Fibroblast of villous mesenchyme (primary cell): Measurements from ENCODE around the gene FLOT2. TPM values are rescaled to one million over a fixed set of nuclear protein-coding genes. Genes with fewer than 3 reads are reported as not detected.
"Not testable (repeated sequence)": the region's sequence is repeated elsewhere in the genome, so short reads cannot be mapped to it uniquely, and the experiment has no call there.

Source experiments
- DNase-seq: peaks from one replicate; pipeline ENCODE4 v3.0.0-alpha.2; 2010; ENCODE audit warnings: low read depth
- H3K4me3 ChIP-seq: 2 replicates; pipeline ENCODE4 v1.5.1; 2011; ENCODE audit warnings: low read depth, mild to moderate bottlenecking, low read length
- total RNA-seq: library from RNA; depleted of rRNA; stranded (reverse); fragments of >200 nt; gene quantifications from 2 replicates; pipeline ENCODE4 v1.2.3, GENCODE V29; 2012
- TF ChIP-seq, protein P1 (sequence below): IDR thresholded peaks from 2 replicates; pipeline ENCODE4 v1.5.1; 2012; ENCODE audit warnings: low read depth, mild to moderate bottlenecking, low read length; ENCODE audit not compliant: insufficient read depth

Gene FLOT2
- total RNA-seq, 1 donor, result 43.6 TPM

DNA sequence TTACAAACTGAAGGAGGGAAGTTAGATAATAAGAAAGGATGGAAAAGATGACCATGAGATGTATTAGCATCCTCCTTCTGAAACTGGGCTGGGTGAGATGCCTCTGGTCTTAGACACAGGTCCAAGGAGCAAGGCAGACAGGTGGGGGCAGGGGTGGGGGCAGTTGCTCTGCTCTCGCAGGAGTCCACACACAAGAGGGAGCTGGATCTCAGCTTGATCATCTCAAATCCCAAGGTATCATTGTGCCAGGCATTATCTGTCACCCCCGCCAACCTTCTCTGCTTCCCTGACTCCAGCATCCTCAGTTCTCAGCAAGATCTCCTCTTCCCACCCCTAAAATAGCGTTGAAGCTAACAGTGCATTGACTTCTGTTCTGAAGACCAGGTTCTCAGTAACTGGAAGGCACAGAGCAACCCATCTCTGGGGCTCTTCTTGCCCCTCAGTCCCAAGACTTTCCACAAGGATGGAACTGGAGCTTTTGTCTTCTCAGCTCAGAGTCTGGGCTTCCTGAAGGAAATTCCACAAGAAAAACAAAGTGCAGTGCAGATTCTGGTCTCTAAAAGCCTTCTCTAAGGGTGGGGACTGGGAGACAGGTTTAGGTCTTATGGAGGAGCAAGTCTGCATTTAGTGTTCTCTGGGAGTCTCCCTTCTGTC lies 1.6 kb downstream of the FLOT2 start:
- TF ChIP-seq, protein P1, sequence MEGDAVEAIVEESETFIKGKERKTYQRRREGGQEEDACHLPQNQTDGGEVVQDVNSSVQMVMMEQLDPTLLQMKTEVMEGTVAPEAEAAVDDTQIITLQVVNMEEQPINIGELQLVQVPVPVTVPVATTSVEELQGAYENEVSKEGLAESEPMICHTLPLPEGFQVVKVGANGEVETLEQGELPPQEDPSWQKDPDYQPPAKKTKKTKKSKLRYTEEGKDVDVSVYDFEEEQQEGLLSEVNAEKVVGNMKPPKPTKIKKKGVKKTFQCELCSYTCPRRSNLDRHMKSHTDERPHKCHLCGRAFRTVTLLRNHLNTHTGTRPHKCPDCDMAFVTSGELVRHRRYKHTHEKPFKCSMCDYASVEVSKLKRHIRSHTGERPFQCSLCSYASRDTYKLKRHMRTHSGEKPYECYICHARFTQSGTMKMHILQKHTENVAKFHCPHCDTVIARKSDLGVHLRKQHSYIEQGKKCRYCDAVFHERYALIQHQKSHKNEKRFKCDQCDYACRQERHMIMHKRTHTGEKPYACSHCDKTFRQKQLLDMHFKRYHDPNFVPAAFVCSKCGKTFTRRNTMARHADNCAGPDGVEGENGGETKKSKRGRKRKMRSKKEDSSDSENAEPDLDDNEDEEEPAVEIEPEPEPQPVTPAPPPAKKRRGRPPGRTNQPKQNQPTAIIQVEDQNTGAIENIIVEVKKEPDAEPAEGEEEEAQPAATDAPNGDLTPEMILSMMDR, result no peak
- peak overlapping the region; percentile 87 for H3K4me3 ChIP-seq
- DNase-seq, result no peak

DNA sequence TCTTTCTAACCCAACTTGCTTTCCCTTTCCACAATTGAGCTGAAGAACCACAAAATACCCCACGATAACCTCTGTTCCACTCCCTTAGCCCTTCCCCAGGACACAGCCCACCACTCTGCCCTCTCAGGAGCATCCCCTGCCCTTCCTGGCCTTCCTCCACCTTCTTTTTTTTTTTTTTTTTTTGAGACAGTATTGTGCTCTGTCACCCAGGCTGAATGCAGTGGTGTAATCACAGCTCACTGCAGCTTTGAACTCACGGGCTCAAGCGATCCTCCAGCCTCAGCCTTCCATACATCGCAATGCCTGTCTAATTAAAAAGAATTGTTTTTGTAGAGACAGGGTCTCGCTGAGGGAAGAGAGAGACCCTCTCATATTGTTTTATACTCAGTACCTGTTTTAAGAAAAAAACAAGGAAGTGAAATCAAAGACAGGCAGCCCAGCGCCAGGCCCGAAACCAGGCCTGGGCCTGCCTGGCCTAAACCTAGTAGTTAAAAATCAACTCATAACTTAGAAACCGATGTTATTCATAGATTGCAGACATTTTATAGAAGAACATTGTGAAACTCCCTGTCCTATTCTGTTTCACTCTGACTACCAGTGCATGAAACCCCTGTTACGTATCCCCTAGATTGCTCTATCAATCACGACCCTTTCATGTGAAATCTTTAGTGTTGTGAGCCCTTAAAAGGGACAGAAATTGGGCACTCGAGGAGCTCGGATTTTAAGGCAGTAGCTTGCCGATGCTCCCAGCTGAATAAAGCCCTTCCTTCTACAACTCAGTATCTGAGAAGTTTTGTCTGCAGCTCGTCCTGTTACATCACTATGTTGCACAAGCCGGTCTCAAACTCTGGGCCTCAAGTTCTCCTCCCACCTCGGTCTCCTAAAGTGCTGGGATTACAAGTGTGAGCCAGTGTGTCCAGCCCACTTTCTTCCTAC lies 4.0 kb downstream of the FLOT2 start:
- DNase-seq, result peak; percentile 42
- H3K4me3 ChIP-seq, result not testable (repeated sequence)

DNA sequence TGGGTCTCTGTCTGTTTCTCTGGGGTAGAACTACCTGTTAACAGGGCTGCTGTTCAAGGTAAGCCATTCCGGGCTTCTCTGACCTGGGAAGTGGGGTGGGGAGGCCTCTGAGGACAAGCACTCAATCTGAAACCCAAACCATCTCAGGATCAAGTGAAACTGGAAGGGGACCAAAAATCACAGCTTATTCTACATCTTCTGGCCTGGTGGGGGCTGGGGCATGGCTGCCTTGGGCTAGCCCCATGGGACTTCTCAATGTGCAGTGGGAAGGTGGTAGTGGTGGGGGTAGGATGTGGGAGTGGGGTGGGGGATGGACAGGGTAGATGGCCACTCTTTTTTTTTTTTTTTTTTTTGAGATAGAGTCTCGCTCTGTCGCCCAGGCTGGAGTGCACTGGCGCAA lies 5.5 kb downstream of the FLOT2 start:
- TF ChIP-seq, protein P1, result no peak
- DNase-seq, result no peak
- no peak overlapping the region for H3K4me3 ChIP-seq

DNA sequence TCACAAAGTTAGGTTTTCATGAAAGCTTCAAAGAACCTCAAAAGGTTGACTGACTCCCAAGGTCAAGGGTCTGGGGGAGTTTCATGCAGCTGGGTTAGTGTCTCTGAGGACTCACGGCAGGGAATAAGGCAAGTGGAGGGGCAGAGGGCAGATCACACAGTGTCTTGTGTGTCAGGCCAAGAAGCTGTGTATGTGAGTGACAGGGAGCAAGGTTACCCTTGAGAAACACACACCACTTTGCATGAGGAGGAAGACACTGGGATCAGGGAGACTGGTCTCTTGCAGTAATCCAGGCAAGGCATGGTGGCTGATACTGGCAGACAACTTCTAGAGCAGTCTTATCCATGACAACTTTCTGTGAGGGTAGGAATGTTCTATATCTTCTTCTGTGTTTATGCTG lies 6.3 kb downstream of the FLOT2 start:
- no peak for DNase-seq
- TF ChIP-seq, protein P1, result no peak
- H3K4me3 ChIP-seq, result no peak overlapping the region

DNA sequence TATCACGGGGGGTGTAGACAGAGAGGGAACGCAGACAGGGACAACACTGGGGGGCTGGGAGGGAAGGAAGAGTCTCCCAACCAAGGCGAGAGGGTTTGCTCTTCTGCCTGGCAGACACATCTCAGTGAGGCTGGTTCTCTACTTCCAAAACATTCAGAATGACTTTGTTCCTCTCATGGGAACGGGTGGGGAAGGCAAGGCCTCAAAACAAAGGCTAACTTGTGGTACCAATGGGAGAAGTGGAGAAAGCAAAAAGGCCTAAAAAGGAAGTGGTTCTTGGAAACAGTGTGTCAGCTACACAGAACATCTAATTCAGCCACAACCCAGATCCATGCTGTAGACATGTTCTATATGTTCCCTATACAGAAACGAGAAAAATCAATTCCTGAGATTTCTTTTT lies 7.5 kb downstream of the FLOT2 start:
- no peak overlapping the region for H3K4me3 ChIP-seq
- TF ChIP-seq, protein P1, result no peak
- no peak for DNase-seq

DNA sequence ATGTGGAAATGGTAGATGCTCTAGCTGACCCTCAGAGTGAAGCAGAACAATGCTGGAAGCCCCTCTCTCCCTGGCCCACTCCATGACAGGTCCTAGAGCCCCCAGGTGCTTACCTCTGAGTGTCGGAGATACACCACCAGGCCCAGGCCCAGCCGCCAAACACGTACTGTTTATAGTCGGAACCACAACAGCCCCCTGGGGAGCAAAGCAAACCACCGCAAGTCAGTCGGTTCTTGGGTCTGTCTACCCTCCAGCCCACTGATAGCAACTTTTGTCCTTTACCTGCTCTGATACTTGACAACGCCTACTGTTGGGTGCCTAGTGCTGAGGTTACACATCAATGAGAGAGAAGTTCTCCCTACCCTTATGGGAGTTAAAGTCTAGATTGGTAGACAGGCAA lies 8.7 kb downstream of the FLOT2 start:
- TF ChIP-seq, protein P1, result no peak
- DNase-seq, result no peak
- no peak overlapping the region for H3K4me3 ChIP-seq

DNA sequence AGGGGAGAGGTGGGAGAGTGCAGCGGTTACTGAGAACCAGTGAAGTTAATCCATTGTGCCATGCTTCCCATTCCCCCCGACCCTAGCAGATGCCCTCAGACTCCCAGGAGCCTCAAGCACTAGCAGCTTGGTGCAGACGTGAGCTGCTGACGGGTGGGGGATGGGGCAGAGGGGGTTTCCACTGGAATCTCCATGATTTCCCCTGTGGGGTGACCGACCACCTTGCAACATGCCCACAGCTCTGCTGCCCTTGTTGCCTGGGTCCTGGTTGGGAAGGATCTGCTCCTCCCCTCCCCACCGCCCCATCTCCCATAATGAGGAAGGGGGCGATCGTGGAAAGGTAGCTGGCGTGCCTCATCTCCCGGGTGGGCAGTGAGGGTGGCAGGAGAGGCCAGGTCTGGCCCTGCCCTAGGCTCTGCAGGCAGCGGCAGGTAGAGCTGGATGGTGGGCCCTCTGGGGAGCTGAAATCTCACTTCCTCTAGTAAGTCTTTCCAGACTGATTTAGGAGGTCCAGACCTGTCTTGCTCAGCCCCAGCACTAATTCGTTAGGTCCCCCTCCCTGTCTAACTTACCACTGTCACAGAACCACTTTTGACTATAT lies 9.6 kb downstream of the FLOT2 start:
- no peak overlapping the region for H3K4me3 ChIP-seq
- TF ChIP-seq, protein P1, result no peak
- no peak for DNase-seq
